Cortex of kidney (tissue), 1 donor: ENCODE data around the gene CHCHD4.
"Not testable (repeated sequence)": the region's sequence is repeated elsewhere in the genome, so short reads cannot be mapped to it uniquely, and the experiment has no call there.

ENCODE experiments used
- DNase-seq: peaks from one replicate; lab custom pipeline; 2025; lab: John Stamatoyannopoulos, UW

The CHCHD4 gene

DNA sequence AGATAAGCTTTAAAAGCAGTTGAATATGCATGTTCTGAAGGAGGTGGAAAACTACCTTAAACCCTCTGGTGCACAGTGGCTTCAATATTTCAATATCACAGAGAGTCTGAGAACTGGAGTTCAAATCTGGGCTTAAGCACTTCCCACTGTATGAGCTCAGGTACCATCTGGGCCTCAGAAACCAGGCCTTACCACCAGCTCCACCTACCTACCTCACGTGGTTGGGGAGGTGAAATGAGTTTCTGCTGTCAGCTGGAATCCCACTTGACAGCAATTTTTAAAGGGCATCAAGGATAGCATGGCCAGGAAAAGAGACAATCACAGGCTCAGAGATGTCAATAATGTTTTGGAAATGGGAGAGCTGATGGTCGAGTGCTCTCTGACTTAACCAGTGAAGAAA lies 5.0 kb downstream of the CHCHD4 start:
- DNase-seq = no peak

DNA sequence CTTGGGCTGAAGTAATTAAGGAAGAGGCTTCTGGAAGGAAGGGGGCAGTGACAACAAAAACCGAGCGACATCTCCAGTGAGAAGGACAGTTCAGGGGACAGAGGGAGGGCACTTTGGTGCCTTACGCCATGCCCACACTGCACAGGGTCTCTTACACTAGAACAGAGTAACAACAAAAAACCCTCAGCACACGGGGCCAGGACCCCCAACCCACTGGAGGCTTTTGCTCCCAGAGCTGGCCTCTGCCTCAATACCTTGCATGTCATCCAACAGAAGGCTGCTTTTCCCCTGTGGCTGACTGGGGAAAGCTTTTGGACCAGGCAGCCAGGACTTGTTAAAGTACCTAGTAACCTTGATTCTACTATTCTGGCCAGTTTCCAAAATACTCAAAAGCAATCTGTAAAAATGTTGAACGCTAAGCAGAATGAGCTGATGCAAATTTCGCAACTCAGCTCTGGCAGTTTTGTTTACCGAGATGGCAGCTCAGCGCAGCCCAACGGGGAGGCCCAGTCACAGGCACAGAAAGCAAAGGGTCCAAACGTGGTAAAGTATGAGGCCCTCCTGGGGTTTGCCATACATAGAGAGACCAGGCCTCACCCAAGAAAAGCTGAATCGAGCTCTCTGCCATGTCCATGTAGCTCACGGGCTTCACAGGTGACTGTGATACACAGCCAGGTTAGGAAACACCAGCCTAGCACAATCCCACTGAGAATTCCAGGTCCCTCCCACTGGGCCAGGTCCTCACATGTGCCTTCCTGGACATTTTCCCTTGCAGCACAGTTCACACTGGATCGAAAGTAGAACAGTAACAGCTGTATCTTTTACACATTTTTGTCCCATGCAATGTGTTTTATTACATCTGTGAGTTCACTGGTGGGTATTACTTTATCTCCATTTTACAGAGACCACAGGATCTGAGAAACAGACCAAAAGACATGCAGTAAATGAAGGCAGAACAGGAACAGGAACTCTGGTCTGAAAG lies 6.0 kb downstream of the CHCHD4 start:
- DNase-seq = no peak

DNA sequence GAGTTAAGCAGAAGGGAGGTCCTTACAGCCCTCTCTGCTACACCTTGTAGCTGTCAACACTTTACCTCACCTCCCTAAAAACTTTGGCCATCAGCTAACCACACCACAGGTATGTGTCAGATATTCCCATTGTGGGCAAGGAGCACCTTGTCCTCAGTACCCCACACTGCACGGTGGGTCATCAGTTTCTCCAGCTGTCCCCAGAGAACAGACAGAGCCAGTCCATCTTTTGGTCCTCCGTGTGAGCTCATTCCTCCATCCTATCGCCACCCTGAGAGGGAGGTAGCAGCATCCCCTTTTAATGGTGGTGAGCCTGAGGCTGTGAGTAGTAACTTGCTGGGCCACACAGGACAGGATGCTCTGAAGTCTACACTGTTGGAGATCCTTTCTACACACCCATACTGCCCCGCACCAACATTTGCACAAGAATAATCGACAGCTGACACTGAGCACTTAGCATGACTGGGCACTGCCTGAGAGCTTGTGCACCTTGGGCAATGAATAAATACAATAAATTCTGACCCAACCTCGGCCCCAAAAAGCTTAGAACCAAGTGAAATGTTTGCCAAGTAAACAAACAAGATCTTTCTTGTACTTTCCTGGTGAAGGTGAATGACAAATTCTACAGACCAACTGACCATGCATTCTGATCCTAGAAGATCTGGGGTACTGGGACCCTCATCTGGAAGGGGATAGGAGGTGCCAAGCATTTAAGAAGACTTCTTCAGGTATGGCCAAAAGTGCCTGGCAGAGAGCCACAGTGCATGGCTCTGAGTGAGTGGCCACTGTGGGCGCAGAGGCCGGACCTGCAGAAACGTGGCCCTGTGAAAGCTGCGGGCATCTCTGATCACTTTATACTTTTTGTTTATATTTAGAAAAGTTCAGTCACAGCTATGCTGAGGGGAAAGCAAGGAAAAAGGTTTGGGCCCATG lies 6.9 kb downstream of the CHCHD4 start:
- DNase-seq = no peak

DNA sequence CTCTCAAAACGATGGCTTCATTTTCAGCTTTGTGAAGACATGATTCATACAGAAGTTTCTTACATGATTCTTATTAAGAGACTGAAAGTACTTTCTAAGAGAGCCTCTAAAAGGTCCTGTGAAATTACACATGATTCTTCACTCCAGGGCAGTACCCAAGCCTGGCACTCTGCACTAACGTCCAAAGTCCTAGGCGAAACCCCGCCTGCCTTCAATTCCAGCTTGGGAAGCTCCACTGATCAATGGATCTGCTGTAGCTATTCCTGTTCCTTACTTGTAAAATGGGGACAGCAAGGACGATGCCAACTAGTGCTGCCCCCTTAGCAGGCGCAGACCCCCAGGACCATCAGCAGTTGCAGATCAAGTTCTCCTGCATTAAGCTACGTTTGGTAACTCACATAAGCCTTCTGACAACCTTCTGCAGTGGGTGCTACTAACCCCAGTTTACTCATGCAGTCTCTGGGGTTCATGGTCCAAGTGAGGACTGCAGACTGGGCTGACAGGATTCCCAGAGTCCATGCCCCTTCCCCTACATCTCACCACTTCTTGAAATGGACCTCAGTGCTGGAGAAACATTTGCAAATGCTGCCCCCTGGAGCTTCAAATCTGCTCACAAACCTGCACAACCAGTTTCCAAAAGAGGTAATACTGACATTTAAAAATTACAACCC lies 10.6 kb downstream of the CHCHD4 start:
- no peak for DNase-seq

DNA sequence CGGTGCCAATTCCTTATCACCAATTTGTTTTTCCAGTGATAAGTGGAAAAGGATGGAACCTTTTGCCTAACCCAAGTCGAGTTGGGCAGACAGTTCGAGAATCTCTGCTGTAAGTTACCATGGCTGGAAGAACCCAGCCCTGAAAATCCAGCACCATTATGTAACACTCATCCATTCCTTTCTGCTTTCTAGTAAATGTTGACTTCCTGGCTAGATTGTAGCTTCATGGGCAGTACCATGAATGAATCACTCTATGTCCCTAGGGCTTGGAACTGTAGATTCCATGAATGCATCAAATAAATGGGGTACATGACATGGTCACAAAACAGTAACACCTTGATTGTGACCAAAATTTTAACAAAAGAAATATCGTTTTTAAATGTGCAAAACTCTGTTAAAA lies 14.0 kb downstream of the CHCHD4 start:
- no peak for DNase-seq

DNA sequence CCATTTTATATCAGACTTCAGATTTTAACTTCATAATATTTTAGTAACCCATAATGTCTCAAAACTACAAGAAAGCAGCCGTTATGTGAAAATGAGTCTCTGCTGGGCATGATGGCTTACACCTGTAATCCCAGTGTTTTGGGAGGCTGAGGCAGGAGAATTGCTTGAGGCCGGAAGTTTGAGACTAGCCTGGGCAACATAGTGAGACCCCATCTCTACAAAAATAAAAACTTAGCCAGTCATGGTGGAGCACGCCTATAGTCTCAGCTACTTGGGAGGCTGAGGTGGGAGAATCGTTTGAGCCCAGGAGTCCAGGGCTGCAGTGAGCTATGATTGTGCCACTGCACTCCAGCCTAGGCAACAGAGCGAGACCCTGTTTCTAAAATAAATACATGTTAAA lies 14.8 kb downstream of the CHCHD4 start:
- DNase-seq = not testable (repeated sequence)

DNA sequence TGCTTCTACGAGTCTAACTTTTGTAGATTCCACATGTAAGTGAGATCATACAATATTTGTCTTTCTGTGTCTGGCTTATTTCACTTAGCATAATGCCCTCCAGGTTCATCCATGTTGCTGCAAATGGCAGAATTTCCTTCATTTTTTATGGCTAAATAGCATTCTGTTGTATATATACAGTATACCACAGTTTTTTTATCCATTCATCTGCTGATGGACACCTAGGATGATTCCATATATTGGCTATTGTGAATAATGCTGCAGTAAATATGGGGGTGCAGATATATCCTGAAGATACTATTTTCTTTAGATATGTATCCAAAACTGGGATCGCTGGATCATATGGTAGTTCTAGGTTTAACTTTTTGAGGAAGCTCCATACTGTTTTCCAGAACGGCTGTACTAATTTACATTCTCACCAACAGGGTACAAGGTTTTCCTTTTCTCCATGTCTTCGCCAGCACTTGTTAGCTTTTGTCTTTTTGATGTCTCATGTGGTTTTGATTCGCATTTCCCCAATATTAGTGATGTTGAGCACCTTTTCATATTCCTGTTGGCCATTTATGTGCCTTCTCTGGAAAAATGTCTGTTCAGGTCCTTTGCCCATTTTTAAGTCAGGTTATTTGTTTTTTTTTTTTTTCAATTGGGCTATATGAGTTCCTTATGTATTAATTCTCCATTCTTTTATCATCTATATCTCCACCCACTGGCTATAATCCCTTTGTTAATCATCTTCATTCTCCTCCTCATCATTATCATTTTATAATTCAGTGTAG lies 26.9 kb downstream of the CHCHD4 start:
- DNase-seq = no peak

DNA sequence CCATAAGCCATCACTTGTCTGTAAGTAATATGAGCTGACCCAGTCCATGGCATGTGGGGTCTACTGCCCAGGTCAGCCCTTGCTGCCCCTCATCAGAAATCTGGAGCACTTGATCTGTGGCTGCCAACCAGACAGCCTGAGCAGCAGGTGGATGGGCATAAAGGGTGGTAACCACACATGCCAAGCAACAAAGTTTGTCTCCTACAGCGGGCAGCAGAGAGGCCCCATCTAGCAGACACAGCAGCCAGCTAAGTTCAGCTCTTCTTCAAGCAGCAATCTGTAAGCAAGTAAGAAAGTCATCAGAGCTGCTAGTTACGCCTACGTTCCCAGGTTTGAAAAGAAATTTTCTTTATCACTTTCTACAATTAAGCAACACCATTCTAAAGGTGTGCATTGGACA lies 27.9 kb downstream of the CHCHD4 start:
- no peak for DNase-seq

DNA sequence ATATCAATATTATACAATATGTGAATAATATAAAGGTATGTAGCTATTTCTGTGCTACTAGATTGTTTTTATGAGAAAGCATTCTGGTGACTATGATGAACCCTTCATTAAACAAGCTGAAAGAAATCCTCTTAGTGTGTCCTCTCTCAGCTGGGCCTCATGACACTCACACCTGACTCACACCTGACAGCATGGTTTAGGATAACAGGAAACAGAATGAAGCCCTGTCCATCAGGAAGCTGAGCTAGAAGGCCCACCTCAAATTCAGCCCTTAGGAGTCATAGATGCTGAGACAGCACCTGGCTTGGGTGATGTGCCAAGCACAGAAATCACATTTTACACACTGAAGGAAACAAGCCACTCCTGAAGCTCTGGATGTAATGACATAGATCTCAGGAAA lies 30.8 kb downstream of the CHCHD4 start:
- no peak for DNase-seq

DNA sequence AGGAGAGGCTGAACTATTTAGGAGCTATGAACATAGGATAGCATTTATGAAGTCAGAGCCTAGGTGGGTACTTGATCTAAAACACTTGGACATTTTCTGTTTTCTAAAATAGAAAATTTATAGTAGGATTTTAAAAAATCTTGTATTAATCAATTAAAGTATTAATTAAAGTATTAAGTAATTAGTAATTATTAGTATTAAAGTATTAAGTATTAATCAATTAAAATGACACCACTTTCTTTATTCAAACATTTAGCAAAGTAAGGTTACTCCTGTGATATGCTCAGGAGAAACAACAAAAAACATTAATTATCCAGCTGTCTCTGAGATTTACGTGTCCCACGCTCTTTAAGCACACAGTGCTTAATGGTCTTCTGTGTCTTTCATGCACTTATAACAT lies 32.2 kb downstream of the CHCHD4 start:
- DNase-seq = no peak

DNA sequence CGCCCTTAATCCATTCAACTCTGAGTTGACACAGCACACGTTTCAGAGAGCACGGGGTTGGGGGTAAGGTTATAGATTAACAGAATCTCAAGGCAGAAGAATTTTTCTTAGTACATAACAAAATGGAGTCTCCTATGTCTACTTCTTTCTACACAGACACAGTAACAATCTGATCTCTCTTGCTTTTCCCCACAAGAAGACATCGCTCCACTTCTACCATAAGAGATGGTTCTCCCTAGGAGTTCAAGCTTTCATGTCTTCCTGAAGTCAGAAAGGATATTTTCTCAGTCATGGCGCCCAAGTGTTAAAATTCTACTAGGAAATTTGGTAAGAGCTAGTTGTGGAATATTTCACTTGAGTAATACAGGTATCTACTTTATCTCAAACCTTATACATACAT lies 32.7 kb downstream of the CHCHD4 start:
- DNase-seq = not testable (repeated sequence)

DNA sequence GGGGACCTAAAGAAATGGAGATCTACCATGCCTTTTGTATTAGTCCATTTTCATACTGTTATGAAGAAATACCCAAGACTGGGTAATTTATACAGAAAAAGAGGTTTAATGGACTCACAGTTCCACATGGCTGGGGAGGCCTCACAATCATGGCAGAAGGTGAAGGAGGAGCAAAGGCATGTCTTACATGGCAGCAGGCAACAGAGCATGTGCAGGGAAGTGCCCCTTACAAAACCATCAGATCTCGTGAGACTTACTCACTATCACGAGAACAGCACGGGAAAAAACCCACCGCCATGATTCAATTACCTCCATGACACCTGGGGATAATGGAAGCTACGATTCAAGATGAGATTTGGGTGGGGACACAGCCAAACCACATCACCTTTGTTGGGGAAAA lies 37.2 kb downstream of the CHCHD4 start:
- DNase-seq = not testable (repeated sequence)

DNA sequence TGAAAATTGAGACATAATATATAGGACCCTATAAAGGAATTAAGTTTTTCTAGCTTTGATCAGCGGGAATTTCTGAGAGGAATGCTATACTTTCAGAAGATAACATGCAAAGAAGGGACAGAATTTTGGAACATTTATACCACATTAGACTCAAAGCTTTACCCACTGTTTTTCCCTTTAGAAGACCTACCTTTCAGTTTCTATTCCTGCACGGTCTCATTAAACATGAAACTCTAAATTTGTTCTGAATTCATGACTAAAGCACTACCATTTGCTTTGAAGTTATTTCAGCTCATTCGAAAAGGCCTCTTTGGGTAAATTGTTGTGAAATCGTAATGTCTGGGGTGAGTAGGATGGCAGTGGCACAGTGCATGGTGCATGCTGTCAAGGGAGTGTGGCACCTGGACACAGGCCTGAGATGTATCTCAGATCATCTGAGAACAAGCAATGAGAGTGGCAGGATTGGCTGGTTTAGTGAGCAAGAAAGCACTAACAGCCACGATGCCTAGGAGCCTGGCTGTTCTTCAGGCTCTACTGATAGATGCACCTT lies 42.5 kb downstream of the CHCHD4 start:
- DNase-seq = no peak

DNA sequence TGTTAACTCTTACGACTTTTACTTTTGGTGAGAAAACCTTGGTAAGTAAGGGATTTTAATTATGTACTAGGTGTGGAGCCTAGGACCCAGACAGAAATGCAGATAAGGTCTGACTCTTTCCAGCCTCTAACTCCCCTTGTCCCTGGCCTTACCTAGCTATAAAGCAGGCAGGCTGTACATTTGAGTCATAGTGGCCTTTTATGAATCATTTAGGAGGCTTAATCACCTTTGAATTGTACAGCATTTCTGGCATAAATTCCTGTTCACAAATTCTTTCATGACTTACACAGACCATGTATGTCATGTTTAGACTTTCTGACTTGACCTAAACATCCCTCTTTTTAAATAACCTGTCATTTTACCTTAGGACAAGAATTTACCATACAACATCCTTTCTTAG lies 47.4 kb downstream of the CHCHD4 start:
- no peak for DNase-seq

DNA sequence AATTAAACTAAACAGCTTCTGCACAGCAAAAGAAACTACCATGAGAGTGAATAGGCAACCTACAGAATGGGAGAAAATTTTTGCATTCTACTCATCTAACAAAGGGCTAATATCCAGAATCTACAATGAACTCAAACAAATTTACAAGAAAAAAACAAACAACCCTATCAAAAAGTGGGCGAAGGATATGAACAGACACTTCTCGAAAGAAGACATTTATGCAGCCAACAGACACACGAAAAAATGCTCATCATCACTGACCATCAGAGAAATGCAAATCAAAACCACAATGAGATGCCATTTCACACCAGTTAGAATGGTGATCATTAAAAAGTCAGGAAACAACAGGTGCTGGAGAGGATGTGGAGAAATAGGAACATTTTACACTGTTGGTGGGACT lies 49.4 kb downstream of the CHCHD4 start:
- not testable (repeated sequence) for DNase-seq

DNA sequence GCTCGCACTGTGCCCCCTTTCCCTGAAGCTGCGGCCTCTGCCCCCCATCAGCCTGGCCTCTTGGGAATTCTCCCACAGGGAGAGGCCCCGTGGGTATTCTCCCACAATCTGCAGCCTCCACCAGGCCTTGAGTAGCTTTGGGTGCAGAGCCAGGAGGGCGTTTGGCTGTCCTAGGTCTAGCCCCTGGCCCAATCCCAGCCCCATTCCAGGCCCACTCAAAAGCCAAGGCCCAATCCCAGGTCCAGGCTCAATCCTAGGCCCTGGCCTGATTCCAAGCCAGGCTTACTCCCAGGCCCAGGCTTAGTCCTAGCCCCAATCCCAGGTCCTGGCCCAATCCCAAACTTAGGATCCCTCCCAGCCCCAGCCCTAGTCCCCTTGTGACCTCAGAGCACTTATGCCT lies 59.8 kb downstream of the CHCHD4 start:
- DNase-seq = no peak

DNA sequence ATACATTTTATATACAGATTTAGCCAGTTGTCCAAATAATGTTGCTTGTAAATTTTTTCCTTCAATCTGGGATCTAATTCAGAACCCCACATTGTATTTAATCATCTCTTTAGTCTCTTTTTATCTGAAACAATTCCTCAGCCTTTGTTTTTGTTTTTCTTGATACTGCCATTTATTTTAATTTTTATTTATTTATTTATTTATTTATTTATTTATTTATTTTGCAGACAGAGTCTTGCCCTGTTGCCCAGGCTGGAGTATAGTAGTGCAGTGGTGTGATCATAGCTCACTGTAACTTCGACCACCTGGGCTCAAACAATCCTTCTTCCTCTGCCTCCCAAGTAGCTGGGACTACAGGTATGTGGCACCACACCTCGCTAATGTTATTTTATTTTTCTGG lies 61.5 kb downstream of the CHCHD4 start:
- DNase-seq = no peak
